Urinary bladder (tissue), 4 donors: ENCODE data around the gene SLC44A1. TPM values are rescaled to one million over a fixed set of nuclear protein-coding genes. Genes with fewer than 3 reads are reported as not detected.

Source experiments
- DNase-seq: peaks from one replicate; pipeline ENCODE4 v3.0.0-alpha.2; 2015; ENCODE audit errors: extremely low spot score
- H3K27ac ChIP-seq: one replicate; pipeline ENCODE4 v1.5.1; 2013; ENCODE audit warnings: low read depth, mild to moderate bottlenecking, moderate library complexity
- H3K36me3 ChIP-seq: one replicate; pipeline ENCODE4 v1.6.1; 2013; ENCODE audit warnings: mild to moderate bottlenecking, moderate library complexity; ENCODE audit not compliant: insufficient read depth
- H3K4me1 ChIP-seq: one replicate; pipeline ENCODE4 v1.6.1; 2013; ENCODE audit warnings: mild to moderate bottlenecking, moderate library complexity; ENCODE audit not compliant: insufficient read depth
- H3K4me3 ChIP-seq: one replicate; pipeline ENCODE4 v1.5.1; 2013; ENCODE audit warnings: low read depth, low read length
- WGBS: extraction: QIAGEN DNeasy Blood & Tissue Kit; methylation state at CpG from one replicate; pipeline ENCODE4 v1.1.7; 2013; 5-methylcytosine and 5-hydroxymethylcytosine counted together
- polyA plus RNA-seq: library from polyadenylated mRNA; stranded (reverse); fragments of 200-250 nt; gene quantifications from one replicate; pipeline ENCODE4 v1.2.3, GENCODE V29; 2013
- total RNA-seq: library from RNA; depleted of rRNA; stranded (reverse); fragments of >200 nt; gene quantifications from one replicate; pipeline ENCODE4 v1.2.3, GENCODE V29; 2014
- donor health status: healthy with polysubstance abuse.
- donor health status: healthy.

SLC44A1 gene
- total and polyA plus RNA-seq, 2 donors = 24.8 to 57.4 TPM

- DNase-seq = no peak
- WGBS = over 99% methylated on average over 2 of the region's 2 CpGs
- no peak overlapping the region for H3K4me3 ChIP-seq
- no peaks in the 10 kb centered on the region for H3K4me1 ChIP-seq
- H3K36me3 ChIP-seq = no peaks in the 10 kb centered on the region
- H3K27ac ChIP-seq = no peak overlapping the region
Measured at GRCh38 chr9:105473221-105473620, 228.8 kb downstream of the SLC44A1 start.

- Histone ChIP-seq H3K27ac (no peak overlapping the region), H3K4me3 (no peak overlapping the region), H3K4me1 (no peaks in the 10 kb centered on the region), H3K36me3 (no peaks in the 10 kb centered on the region)
- WGBS = 77% methylated on average over 2 of the region's 2 CpGs
- peak; percentile 2 for DNase-seq
Measured at GRCh38 chr9:105475302-105475701, 230.9 kb downstream of the SLC44A1 start.

GRCh38 chr9:105479846-105480245 is 235.4 kb downstream of the SLC44A1 start:
- Histone ChIP-seq H3K4me1 (no peaks in the 10 kb centered on the region), H3K4me3 (no peak overlapping the region), H3K27ac (no peak overlapping the region), H3K36me3 (no peaks in the 10 kb centered on the region)
- no peak for DNase-seq

GRCh38 chr9:105483618-105484017 is 239.2 kb downstream of the SLC44A1 start:
- DNase-seq = no peak
- no peaks in the 10 kb centered on the region for H3K4me1 ChIP-seq

GRCh38 chr9:105484226-105484625 is 239.8 kb downstream of the SLC44A1 start:
- DNase-seq = no peak
- WGBS = 87% methylated on average over 2 of the region's 2 CpGs
- Histone ChIP-seq H3K4me3 (no peak overlapping the region), H3K27ac (no peak overlapping the region), H3K36me3 (no peaks in the 10 kb centered on the region), H3K4me1 (no peaks in the 10 kb centered on the region)

More at GRCh38 chr9:105483618-105484017, 239.2 kb downstream of the SLC44A1 start:
- no peak overlapping the region for H3K27ac ChIP-seq
- H3K4me3 ChIP-seq = no peak overlapping the region
- H3K36me3 ChIP-seq = no peaks in the 10 kb centered on the region

GRCh38 chr9:105485131-105485530 is 240.7 kb downstream of the SLC44A1 start:
- no peaks in the 10 kb centered on the region for H3K4me1 ChIP-seq
- no peaks in the 10 kb centered on the region for H3K36me3 ChIP-seq
- H3K27ac ChIP-seq = no peak overlapping the region
- no peak overlapping the region for H3K4me3 ChIP-seq
- DNase-seq = no peak

Other genes starting within 250 kb of the SLC44A1 start
- 27.5 TPM for gene FSD1L, start 203.4 kb downstream of the SLC44A1 start, total RNA-seq
- 1.7 TPM for gene FSD1L, start 203.4 kb downstream of the SLC44A1 start, polyA plus RNA-seq